BJ (cell line): ENCODE results near the gene TMEM86A. TPM values are rescaled to one million over a fixed set of nuclear protein-coding genes. Genes with fewer than 3 reads are reported as not detected.

Experiments used
- CTCF ChIA-PET: fragments of 350-600 bp; formaldehyde crosslinking; extraction: SDS; loops from one replicate; lab custom pipeline; 2021; ENCODE audit warnings: antibody characterized with exemption, inconsistent platforms; lab: Yijun Ruan, JAX
- POLR2A ChIA-PET: fragments of 300-600 bp; sonication (Branson Sonifier 250); formaldehyde crosslinking; extraction: SDS; loops from one replicate; lab custom pipeline; 2021; ENCODE audit warnings: antibody characterized with exemption; lab: Charles Lee
- DNase-seq: peaks from one replicate; pipeline ENCODE4 v3.0.0-alpha.2; 2011; ENCODE audit warnings: low read depth
- H3K27me3 ChIP-seq: 2 replicates; pipeline ENCODE4 v1.6.0; 2011; ENCODE audit warnings: low read length; ENCODE audit not compliant: control insufficient read depth, insufficient read depth
- H3K36me3 ChIP-seq: 2 replicates; pipeline ENCODE4 v1.5.1; 2011; ENCODE audit warnings: low read length; ENCODE audit not compliant: control insufficient read depth, insufficient read depth
- H3K4me3 ChIP-seq: 2 replicates; pipeline ENCODE4 v1.5.1; 2011; ENCODE audit warnings: low read depth, mild to moderate bottlenecking, control low read depth, low read length
- polyA plus RNA-seq: library from polyadenylated mRNA; depleted of rRNA; stranded (reverse); fragments of >200 nt; gene quantifications from 2 replicates; pipeline ENCODE4 v1.2.3, GENCODE V29; 2011
- TF ChIP-seq, protein P1 (sequence below): IDR thresholded peaks from 2 replicates; pipeline ENCODE4 v1.5.1; 2011; ENCODE audit warnings: low read depth, mild to moderate bottlenecking, control low read depth, inconsistent platforms, low read length, moderate library complexity; ENCODE audit not compliant: insufficient read depth

Gene TMEM86A
- polyA plus RNA-seq, 1 experiment = 0.71 TPM

DNA sequence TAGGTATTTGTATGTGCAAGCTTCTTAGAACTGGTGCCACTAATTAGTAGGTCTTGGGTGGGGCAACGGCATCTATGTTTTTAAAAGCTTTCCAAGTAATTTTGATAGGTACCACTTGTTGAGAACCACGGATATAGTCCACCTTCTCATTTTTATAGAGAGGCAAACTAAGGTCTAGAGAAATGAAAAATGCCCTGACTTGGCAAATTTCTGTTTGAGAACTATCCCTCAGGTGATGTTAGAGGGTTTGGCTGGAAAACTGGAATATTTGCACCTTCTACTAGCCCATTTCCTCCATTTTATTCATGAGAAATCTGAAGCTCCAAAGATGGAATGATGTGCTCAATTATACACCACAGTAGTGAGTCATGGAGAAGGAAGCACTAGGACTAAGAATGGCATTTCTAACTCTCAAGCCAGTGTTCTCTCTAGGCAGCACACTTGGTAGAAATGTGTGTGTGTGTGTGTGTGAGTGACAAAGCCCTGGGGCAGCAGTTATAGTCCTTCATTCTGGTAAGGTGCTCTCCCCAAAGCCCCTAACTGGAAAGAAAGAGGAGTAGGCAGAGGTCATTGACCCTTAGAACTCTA, 1.8 kb upstream of the TMEM86A start:
- ChIA-PET CTCF (interaction anchor here (0.6 to 2.8 kb wide), 4 partner anchors 9 to 1898 kb away, joined by 3 to 7 read pairs (median 4); no protein-coding TSS in a partner anchor), POLR2A (interaction anchor here (0.6 kb wide), 1 partner anchor 25 kb away, joined by 3 read pairs; no protein-coding TSS in a partner anchor)
- DNase-seq = no peak
- Histone ChIP-seq H3K4me3 (no peak overlapping the region), H3K36me3 (no peaks in the 10 kb centered on the region), H3K27me3 (peaks cover 2% of the 10 kb centered on the region; the same call in 1 of the 2 replicates)
- TF ChIP-seq, protein P1, sequence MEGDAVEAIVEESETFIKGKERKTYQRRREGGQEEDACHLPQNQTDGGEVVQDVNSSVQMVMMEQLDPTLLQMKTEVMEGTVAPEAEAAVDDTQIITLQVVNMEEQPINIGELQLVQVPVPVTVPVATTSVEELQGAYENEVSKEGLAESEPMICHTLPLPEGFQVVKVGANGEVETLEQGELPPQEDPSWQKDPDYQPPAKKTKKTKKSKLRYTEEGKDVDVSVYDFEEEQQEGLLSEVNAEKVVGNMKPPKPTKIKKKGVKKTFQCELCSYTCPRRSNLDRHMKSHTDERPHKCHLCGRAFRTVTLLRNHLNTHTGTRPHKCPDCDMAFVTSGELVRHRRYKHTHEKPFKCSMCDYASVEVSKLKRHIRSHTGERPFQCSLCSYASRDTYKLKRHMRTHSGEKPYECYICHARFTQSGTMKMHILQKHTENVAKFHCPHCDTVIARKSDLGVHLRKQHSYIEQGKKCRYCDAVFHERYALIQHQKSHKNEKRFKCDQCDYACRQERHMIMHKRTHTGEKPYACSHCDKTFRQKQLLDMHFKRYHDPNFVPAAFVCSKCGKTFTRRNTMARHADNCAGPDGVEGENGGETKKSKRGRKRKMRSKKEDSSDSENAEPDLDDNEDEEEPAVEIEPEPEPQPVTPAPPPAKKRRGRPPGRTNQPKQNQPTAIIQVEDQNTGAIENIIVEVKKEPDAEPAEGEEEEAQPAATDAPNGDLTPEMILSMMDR = no peak

DNA sequence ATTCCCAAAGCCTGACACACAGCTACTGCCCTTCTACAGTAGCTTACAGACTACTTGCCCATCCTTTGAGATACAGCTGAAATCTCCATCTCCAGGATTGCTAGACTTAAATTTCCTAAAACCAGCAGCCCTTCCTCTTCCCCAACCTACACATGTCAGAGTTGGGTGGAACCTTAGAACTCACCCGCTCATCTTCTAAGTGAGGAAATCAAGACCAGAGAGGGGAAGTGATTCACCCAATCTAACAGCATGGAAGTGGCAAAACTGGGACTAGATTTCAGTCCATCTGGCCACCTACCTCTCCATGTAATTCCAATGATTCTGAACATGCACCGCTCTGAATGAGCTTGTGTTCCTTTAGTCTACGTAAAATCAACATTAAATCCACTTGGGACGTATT, 1.0 kb upstream of the TMEM86A start:
- DNase-seq = no peak
- POLR2A ChIA-PET = interaction anchor here (0.6 kb wide), 1 partner anchor 24 kb away, joined by 3 read pairs; no protein-coding TSS in a partner anchor

DNA sequence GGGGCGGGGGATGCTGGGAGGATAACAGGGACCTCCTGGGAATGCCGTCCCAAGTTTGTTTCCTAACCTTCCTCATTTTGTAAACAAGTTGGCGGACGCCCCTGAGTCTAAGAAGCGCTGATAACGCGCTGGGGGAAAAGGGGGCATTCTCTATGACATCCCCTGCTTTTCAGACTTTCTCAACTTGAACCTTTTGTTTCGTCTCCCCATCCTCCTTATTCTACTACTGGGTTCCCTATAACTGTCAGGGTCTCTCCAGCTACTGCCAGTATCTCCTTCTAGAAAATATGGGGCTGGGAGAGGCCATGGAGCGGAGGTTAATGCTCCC, 654 bp downstream of the TMEM86A start:
- peak overlapping the region; percentile 63 for H3K4me3 ChIP-seq
- CTCF ChIA-PET = no interaction called here
- peaks cover 2% of the 10 kb centered on the region for H3K27me3 ChIP-seq
- TF ChIP-seq, protein P1 = no peak
- DNase-seq = no peak
- POLR2A ChIA-PET = no interaction called here
- H3K36me3 ChIP-seq = no peaks in the 10 kb centered on the region

More for the DNA sequence above, 1.0 kb upstream of the TMEM86A start:
- CTCF ChIA-PET = interaction anchor here (0.6 to 2.8 kb wide), 2 partner anchors 25 to 1898 kb away, joined by 4 to 7 read pairs; no protein-coding TSS in a partner anchor
- TF ChIP-seq, protein P1 = no peak
- Histone ChIP-seq H3K4me3 (no peak overlapping the region), H3K27me3 (peaks cover 2% of the 10 kb centered on the region; the same call in 1 of the 2 replicates), H3K36me3 (no peaks in the 10 kb centered on the region)

DNA sequence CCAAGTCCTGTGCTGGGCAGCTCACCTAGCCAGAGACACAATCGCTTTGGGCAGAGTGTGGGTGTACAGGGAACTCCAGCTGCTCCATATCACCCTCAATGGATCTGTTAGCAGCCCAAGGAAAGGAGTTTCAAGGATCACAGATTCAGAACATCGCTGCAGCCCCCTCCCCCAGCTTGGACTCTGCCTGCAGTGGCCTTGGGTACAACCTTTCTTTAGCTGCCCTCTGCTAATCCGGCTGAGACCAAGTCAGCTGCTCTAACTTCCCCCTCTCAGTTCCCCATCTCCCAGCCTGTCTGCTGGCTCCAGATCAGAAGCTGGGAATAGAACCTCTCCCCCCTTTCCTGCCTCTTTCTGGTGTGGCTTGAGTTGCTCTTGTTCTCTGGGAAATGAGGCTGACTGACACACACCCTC, 1.3 kb downstream of the TMEM86A start:
- no peak overlapping the region for H3K4me3 ChIP-seq

DNA sequence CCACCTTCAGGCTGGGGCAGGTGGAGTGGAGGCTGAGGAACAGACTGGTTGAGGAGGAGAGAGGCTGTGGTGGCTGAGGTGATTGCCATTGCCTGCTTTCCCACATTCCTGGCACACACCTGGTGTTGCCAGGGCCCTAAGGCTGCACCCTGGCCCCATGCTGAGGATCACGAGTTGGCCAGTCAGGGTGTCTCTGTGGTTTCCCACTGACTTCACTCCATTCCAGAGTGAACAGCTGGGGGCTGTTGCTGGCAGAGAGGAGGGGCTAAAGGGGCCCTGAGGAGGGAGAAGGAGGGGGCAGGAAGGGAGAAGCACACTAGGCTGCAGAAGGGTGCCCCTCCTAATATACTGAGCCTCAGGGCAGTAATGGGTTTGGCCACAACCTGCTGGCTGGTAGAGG, 1.8 kb downstream of the TMEM86A start:
- no peak for DNase-seq
- no peak overlapping the region for H3K4me3 ChIP-seq
- TF ChIP-seq, protein P1 = no peak
- POLR2A ChIA-PET = no interaction called here
- no peaks in the 10 kb centered on the region for H3K36me3 ChIP-seq
- peaks cover 4% of the 10 kb centered on the region for H3K27me3 ChIP-seq
- CTCF ChIA-PET = no interaction called here

More for the DNA sequence above, 1.3 kb downstream of the TMEM86A start:
- TF ChIP-seq, protein P1 = no peak
- Histone ChIP-seq H3K36me3 (no peaks in the 10 kb centered on the region), H3K27me3 (peaks cover 4% of the 10 kb centered on the region)
- no peak for DNase-seq
- ChIA-PET POLR2A (no interaction called here), CTCF (no interaction called here)
